HG03039 (cell line): ENCODE results near the gene FARS2.

Experiments
- ATAC-seq: cut with Tn5 transposase; IDR thresholded peaks from one replicate; pipeline ENCODE4 v1.9.1; 2021; ENCODE audit warnings: mild to moderate bottlenecking, moderate library complexity; ENCODE audit not compliant: unreplicated experiment

Gene FARS2

DNA sequence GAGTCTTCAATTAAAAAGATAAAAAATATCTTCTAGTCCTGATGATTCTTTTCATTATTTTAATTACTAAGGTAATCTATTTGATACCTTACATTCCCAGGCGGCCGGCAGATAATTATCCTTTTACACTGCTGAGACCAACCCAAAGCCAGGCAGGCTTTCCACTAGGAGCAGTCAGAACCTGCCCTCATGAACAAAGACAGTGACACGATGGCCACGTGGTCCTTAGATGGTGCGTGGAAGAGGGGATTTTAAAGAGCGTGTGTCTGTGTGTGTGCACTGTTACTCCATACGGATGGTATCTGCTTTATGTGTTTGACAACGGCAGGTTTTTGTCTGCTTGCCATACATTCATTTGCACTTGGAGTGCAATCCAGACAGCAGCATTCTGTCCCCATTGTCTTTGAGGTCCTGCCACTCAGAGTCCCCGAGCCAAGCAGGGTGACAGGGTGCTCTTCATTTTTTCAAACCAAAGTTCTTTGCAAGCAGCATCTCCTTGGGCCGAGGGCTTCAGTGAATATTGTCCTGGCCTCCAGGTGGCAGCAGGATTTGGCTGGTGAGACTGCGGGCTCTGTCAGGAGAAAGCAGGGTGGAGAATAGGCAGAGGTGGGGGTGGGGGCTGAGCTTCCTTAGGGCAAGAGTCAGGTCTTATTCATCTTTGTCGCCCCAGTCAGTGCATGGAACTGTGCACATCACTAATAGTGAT, 484.9 kb downstream of the FARS2 start:
- no peak for ATAC-seq

DNA sequence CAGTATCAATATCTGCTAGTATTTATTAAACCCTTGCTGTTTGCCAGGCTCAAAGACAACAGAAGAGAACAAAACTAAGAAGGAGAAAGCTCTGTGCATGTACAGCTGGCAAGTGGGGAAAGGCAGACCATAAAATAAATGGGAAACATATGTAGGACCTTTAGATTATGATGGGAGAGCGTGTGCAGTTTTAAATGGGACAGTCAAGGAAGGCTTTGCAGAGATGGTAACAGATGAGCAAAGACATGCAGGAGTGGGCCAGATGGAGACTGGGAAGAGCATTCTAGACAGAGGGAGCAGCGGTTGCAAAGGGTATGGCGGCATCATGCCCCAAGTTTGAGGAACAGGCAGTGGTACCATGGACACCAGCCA, 485.4 kb downstream of the FARS2 start:
- no peak for ATAC-seq

DNA sequence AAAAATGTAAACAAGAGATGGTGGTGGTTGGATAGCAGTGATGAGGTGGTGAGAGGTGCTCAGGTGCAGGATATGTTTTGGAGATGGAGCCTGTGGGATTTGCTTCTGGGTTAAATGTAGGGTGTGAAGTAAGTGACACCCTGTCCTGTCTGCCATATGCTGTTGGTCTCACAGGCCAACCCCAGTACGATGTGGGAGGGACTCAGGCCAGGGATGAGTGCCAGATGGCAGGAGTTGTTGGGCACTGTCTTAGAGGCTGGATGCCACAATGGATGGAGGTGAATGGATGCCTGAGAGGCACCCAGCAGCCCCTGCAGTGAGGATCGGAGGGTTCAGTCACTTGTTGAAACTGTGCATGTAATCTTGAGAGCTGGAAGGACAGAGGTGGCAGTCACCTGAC, 486.1 kb downstream of the FARS2 start:
- ATAC-seq, result no peak

DNA sequence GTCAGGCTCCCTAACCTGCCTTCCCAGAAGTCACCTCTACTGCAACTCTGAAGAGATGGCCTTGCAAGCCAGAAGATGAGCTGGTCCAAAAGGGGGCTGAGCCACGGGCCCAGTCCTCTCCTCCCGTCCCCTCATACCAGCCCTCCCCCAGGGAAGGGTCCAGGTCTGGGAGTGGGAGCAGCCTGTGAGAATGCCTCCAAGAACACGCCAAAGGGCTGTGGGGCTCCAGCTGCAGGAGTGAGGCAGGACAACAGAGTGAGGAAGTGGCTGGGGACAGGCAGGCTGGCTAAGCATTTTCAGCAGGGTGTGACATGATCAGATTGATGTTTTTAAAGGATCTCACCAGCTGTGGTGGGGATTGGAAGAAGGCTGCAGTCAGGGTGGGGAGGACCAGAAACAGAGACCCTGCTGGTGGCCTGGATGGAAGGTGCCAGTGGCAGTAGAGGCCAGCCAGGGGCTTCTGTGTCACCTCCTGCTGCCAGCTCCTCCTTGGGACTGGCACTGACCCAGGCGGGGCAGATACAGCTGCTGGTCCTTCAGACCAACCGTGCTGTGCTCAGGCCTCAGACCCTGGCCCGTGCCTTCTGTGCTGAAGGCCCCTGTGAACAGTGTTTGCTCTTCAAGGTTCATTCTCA, 487.8 kb downstream of the FARS2 start:
- ATAC-seq, result no peak

DNA sequence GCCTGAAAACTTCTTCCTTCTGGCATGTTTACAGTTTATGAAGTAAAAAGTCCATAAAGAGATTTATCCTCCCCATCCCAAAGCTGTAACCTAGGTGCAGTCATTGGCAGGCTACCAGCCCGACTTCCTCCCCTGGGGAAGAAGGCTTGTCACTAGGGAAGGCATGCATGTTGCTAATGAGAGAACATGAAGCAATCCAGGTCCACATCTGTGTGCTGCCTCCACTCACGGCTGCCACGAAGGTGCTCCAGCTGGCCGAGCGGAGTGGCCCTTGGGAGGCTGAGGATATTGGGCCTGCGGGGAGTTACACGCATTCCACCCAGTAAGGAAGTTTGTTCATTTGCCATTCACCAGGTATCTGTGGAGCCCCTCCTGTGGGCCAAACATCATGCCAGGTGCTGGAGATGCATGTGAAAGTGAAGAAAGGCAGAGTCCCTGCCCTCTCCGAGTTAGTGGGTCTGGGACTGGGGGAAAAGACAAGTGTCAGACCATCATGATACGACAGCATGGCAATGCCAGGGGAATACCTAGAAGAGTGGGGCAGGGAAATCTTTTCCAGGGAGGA, 488.4 kb downstream of the FARS2 start:
- no peak for ATAC-seq

DNA sequence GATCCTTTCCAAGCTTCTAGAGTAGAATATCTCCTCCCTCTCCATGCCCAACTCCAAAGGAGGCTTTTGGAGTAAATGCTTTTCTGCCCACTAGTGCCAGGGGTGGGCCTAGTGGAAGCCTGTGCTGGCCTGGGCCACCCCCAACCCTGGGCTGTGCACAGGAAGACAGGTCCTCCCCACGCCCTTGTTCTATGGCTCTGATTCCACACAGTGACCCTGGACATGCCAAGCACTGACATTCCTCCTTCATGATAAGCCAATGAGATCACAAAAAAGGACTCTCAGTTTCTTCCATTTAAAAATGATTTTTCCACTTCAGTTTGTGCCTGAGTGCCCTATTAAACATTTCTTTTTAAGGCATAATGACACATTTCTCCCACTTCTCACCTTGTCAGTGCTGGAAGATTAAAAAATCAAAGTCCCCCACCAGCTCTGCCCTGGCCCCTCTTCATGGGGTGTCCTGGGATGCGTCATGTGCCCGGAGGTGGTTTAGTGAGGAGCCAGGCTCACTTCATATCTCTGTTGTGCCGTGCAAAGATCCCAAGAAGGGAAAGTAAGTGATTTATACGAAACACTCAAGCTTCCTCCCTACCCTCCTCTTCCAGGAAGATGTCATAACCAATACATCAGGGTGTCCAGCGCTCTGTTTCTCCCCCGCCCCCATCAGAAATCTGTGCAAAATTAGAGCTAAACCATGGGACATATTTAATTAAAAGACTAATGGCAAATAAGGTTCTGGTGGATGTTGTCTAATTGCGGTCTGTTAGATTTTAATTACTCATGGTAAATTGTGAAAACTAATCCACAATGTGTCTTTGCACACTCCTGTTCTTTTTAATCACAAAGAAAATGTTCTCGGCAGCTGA, 490.4 kb downstream of the FARS2 start:
- no peak for ATAC-seq

DNA sequence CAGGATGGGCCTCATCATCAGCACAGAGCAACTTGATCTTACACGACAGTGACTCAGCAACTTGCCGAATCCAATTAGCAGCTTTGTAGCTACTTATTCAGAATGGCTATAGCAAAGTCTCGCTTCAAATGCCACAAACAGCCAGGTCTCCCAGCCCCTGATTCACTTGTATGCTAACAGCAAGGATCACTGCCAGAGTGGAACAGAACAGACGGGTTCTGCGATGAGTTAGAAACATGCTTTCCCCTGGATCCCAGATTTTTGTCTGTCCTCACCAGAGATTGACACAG, 491.0 kb downstream of the FARS2 start:
- no peak for ATAC-seq

DNA sequence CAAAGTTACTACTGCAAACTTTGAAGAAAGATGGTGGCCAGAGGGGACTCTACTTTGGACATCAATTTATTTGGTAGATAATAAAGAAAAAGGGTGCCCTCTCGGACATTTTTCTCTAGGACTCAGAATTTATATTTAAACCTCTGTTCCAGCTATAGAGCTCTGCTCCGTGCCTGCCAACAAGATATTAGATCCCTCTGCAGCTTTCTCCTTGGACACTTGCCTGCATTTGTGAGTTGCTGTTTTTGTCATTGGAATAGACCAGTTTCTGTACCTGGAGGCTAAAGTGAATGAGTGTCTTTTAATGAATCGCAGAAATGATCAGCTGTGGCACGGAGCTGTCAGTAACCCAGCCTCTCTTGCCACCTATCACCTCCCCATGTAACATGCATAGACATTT, 491.9 kb downstream of the FARS2 start:
- ATAC-seq, result no peak

DNA sequence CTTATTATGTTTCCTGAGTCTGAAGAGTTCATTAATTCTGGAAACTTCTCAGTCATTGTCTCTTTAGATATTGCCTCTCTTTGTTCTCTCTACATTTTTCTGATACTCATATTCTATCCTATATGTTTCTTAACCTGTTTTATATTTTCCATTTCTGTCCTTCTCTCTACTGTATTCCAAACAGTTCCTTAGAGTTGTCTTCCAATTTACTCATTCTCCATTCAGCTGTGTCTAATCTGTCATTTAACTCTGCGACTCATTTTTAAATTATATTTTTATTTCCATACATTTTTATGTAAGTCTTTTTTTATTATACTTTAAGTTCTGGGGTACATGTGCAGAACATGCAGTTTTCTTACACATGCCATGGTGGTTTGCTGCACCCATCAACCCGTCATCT, 493.6 kb downstream of the FARS2 start:
- no peak for ATAC-seq

DNA sequence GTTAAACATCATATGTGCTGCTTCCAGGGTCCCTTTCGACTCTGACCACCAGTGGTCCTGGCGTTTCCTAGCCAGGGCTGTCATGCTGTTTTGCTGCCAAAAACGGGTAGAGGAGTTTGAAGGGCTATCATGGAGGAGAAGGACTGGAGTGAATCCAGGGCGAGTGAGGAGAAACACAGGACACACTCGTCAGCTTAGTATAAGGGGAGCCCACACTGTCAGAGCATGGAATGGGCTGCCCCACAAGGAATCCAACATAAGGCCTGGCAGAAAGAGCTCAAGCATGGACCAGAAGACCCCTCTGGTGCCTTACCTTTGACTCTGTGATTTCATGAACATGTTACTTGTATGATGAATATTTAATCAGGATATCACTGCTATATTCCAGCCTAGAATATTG, 498.3 kb downstream of the FARS2 start:
- no peak for ATAC-seq

DNA sequence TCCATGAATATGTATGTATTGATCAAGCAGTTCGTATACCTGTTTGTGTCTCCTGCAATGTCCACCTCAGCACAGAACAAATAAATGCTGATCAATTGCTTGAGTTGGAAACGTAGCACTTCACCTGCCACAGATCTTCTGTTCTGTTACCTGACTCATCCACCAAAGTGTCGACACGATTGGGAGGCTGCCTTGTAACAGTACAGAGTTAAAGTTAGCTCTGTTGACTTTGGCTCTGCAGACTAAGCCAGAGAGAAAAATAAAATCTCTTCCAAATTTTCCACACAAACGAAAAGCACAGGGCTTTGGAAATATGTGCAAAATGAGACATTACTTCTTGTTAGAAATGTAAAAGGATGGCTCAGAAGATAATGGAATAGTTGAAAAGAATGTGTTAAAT, 500.1 kb downstream of the FARS2 start:
- ATAC-seq, result no peak

DNA sequence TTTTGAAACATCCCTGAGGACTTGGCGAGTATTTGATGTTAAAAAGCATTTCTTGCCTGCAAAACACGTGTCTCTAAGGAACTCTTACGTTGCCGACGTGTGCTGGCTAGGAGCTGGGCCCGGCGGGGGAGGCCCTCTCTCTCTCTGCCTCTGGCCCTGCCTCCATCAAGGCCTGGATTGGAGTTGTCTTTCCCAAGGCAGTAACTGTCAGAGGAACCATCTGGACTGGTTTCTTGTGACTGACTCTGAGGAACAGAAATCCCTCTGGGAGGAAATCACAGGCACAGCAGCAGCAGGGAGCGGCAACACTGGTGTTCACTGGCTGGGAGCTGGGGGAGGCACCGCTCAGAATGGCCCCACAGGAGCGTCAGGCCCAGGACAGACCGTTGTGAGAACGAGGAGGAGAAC, 501.3 kb downstream of the FARS2 start:
- ATAC-seq, result no peak

DNA sequence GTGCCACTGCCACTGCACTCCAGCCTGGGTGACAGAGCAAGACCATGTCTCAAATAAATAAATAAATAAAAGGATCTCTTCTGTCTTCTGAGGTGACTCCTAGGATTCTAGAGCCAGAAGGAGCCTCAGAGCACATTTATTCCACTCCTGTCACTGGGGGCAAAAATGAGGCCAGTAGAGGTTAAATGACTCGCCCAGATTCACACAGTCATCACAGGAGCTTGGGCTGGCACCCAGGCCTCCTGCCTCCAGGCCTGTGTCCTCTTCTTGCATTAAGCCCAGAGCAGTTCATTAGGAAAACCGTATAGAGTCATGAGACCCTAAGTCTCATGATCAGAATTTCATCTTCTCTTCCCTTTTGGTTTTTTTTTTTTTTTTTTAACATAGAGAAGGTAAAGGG, 502.1 kb downstream of the FARS2 start:
- no peak for ATAC-seq

DNA sequence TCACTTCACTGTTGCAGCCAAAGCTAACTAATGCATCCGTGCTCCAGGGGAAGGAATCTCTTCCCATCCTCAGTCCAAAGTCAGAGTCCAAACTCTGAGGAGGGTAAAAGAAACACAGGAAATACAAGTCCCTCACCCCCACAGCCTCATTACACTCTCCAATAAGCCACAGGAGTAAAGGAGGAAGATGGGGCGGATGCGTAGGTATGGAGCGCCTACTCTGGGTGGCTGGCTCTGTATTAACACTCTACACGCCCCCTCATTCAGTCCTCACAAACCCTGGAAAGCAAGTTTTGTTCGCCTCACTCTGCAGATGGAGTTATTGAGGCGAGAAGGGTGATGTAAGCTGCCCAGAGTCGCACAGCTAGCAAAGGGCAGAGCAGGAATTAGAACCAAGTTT, 502.6 kb downstream of the FARS2 start:
- ATAC-seq, result peak; percentile 31

DNA sequence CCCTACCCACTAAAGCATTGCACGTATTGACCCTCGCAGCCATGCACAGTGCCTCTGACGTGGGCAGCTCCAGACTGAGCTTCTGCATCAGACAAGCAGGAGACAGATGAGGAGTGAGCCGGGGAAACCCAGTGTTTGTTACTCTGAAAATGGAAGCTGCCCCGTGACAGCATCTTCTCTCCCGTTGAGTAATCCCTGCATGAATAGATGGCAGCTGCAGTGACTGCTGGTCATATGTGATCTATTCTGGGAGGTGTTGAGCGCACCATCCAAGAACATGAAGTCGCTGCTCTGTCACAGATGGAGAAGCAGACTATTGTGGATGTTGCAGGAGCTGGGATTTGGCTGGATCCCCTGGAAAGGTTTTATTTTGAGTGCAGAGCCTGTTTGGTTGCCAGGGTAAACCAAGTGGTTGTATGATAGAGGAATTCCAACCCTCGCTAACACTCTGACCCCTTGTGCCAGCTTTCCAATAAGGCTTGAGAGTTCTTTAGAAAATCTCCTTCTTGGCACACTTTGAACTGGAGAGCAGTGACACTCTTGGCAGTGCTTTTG, 503.2 kb downstream of the FARS2 start:
- ATAC-seq, result peak; percentile 69

DNA sequence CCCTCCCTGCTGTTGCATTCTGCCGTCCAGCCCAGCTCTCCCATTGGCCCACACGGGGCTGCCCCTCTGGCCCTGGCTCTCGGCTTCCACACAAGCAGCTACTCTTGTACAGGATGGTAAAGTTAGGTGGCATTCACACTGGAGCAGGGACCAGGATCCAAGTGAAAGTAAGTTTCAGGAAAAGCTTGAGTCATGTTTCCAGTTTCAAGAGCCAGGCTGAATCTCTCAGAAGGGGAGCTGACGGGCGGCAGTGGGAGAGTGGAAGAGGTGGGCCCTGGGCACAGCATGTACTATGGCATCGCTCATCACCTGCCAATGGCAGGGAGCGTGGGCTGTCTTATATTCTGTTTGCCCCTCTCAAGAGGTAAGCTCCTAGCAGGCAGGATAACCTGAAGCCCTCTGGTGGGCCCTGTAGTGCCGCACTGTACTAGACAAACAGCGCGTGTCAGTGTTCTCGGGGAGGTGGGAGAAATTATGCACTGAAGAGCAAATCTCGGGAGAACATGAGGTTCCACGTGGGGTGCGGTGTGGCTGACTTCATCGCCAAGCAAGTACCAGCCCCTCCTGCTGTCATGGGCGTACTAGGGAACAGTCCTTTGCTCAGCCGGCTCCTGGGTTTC, 503.9 kb downstream of the FARS2 start:
- no peak for ATAC-seq

DNA sequence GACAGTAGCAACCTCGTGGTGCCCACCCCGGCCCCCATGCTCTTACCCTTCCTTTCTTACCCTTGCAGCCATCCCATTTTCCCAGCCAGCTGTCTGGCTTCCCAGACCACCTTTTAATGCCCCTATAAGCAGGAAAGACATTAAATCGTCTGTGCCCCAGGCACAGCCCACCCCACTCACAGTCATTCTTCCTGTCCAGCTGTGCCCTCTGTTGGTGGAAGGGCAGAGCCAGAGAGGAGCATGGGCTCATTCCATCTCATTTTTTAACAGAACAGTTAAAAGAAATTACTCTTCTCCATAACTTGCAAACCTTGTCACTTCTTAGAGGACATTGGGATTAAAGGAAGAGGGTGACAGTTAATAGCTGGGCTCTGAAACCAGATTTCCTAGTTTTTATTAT, 504.9 kb downstream of the FARS2 start:
- ATAC-seq, result no peak

DNA sequence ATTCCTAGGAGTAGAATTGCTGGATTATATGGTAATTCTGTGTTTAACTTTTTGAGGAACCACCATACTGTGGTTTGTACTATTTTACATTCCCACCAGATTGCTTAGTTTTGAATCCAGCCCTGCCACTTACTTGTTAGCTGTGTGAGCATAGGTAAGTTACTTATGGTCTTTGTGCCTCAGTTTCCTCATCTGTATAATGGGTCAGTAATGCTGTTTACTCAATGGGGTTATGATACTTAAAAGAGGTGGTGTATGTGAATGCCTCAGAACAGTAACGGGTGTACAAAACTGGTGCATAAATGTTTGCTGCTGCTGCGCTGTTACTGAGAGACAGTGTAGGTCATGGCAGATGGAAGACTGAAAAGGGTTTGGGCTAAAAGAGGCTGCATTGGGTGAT, 506.2 kb downstream of the FARS2 start:
- no peak for ATAC-seq

DNA sequence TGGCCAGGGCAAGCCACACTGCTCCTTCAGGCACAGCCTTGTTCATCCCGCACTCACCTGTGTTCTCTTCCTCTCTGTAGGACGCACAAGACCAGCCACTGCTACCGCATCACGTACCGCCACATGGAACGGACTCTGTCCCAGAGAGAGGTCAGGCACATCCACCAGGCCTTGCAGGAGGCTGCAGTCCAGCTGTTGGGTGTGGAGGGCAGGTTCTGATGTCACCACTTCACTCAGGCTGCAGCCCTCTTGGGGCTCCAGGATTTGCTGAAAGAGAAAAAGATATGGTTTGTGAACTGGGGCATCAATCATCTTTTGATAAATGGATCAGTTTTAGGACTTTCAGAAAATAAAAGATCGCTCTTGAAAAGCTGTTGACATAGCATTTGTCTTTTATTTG, 509.9 kb downstream of the FARS2 start:
- no peak for ATAC-seq

DNA sequence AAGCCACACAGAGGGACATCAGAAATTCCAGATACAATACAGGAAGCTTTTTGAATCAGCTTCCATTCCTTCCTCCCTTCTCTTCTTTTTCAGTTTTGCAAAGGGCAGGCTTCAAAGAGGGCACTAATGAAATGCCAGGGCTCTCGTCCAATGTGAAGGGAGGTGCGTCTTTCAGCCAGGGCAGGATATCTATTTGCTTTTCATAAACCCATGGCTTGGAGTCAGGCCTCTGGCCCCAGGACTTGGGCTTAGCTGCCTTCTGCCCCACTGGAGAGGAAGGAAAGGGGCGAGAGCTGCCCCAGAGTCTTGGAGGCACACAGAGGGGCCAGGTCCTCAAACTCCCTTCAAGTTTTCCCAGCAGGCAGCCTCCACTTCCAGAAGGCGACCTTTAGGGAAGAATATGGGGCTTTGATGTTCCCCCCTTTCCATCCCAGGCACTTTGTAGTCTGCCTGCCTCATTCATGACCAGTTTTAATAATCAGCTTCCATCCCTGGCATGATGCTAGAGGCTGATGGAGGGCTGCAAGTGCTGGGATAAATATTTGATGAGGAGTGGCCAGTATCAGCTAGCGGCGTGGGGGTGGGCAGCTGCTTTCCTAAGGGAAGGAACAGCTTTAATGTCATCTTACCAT, 510.6 kb downstream of the FARS2 start:
- ATAC-seq, result no peak
